NCI-H69 (cell line): Measurements from ENCODE around the gene AP5S1.
"Not testable (repeated sequence)": the region's sequence is repeated elsewhere in the genome, so short reads cannot be mapped to it uniquely, and the experiment has no call there.

ENCODE experiments used
- DNase-seq: peaks from one replicate; lab custom pipeline; 2025; lab: John Stamatoyannopoulos, UW

Gene AP5S1

DNA sequence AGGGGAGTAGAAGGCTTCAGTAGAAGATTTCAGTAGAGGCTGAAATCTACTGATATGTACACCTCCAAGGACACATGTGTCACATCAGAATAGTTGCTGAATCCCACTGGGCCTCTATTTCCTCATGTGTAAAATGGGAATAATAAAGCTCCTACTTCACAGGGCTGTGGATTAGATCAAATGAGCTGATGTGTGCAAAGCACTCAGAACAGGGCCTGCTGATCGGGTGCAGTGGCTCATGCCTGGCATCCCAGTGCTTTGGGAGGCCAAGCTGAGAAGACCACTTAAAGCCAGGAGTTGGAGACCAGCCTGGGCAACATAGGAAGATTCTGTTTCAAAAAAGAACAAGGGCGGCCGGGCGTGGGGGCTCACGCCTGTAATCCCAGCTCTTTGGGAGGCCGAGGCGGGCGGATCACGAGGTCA, 8.1 kb upstream of the AP5S1 start:
- no peak for DNase-seq

DNA sequence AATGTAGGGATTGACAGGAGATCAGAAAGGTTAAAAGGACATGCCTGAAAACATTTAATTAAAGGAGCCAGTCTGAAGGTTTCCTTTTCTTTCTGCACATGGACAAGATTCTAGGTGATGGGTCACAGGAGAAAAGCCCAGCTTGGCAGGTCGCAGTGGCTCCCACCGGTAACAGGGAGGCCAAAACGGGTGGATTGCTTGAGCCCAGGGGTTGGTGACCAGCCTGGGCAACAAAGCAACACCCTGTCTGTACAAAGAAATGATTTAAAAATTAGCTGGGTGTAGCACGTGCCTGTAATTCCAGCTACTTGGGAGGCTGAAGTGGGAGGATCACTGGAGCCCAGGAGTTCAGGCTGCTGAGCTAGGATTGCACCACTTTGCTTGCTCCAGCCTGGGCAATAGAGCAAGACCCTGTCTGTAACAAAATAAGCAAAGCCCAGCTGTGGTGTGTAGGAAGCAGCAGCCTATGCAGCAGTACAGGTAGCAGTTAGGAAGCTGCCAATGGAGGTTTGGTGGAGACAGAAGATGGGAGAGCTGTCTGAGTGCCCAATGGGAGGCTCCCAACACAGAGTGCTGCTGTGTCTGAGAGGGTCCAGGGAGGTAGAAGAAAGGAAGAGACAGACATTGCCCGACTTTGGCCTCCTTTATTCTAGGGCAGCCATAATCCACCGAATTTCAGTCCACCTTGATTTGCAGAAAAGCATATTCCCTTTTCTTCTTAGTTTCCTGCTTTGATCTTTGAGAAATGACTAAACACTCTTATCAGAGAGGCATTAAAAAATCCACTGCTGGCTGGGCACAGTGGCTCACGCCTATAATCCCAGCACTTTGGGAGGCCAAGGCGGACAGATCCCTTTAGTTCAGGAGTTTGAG, 7.1 kb upstream of the AP5S1 start:
- DNase-seq = no peak

DNA sequence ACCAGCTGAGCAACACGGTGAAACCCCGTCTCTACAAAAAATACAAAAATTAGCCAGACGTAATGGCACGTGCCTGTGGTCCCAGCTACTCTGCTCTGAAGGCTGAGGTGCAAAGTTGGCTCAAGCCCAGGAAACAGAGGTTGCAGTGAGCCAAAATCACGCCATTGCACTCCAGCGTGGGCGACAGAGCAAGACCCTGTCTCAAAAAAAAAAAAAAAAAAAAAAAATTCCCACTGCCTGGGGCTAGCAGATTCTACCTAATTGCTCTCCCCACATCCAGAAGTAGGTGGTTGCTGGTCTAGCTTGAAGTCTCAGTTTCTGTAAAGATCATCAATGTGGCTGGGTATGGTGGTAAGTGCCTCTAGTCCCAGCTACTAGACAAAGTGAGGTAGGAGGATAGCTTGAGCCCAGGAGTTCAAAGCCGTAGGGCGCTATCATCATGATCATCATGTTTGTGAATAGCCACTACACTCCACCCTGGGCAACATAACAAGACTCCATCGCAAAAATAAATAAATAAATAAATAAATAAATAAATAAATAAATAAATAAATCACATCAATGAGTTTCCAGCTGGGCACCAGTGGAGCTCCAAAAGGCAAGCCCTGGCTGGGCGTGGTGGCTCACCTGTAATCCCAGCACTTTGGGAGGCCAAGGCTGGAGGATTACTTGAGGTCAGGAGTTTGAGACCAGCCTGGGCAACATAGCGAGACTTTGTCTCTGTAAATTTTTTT, 6.3 kb upstream of the AP5S1 start:
- no peak for DNase-seq

DNA sequence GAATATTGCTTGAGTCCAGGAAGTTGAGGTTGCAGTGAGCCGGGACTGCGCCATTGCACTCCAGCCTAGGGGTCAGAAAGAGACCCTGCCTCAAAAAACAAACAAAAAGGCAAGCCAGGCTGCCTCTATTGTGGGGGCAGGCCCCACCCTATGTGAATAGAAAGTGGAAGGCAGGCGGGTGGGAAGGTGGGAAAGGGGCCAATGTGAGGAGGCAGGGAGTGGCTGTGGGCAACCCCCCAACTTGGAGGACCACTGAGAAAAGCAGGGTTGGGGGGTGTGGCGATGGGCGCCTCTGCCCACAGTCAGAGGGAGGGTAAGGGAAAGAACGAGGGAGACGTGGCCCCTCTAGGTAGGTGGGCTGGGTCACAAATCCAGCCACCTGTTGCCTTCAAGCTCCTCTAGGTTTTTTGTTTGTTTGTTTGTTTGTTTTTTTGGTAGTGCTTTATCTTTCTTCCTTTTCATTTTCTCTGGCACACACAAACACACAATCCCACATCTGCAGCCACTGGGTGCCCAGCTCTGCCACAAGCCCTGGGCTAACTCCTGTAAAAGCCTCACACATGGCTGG, 5.3 kb upstream of the AP5S1 start:
- no peak for DNase-seq

DNA sequence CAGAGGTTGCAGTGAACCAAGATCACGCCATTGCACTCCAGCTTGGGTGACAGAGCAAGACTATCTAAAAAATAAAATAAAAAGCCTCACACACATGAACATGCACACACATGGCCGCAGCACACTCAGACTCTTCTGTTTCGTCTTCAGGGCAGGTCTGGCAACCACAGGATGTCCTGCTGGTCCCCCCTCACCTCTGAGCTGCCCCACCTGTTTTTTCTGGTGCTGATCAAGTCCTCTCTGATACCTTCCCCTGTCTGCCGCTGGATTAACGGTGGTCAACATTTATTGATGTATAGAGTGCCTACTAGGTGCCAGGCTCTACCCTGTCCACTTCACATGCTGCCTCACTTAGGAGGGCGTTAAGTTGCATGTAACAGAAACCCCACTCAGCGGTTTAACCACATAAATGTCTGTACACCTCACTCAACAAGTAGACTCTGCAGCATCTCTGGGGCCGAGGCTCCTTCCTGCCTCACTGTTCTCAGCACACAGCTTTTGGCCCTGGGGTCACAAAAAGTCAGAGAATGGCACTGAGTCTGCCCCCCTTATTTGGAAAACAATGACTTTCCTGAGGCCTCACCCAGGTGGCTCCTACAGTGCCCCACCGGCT, 4.5 kb upstream of the AP5S1 start:
- no peak for DNase-seq

DNA sequence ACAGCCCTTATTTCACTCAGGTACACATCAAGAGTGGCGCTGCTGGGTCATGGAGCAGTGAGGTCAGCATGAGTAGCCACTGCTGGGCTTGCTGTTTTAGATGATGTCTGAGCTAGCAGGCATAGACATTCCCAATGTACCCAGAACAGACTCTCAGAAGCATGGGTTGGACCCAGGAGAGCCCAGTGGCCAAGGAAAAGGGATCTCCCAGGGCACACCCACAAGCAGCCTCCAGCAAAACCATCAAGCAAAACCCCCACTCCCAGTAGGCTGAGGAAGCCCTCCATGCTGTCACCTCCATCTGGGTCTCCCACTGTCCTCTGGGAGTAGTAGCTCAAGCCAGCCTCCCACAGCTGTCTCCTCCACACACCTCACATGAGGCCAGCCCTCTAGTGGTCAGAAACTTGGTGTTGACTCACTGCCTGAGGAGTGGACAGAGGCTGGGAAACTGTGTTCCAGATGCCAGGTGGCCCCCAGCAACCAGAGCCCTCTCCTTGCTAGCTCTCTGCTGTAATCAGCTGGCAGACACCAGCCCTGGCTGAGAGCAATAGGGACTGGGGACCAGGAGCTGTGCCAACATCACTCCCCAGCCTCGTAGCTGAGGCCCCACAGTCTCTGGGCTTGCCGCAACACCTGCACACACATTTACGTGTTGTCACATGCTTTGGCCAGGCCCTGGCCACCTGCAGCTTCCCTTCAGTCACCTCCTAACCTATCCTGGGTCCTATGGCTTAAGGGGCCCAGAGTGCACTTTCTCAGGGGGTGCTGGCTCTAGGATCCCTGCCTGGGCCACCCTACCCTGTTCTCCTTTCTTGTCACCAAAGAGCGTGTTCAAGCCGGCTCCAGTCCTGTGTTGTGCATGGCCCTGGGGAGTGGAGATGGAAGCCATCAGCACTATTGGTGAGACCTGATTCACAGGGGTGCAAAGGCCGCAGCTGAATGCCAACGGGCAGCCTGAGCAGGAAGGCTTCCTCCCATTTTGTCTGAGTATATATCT, 1.9 kb upstream of the AP5S1 start:
- DNase-seq = peak; percentile 94

DNA sequence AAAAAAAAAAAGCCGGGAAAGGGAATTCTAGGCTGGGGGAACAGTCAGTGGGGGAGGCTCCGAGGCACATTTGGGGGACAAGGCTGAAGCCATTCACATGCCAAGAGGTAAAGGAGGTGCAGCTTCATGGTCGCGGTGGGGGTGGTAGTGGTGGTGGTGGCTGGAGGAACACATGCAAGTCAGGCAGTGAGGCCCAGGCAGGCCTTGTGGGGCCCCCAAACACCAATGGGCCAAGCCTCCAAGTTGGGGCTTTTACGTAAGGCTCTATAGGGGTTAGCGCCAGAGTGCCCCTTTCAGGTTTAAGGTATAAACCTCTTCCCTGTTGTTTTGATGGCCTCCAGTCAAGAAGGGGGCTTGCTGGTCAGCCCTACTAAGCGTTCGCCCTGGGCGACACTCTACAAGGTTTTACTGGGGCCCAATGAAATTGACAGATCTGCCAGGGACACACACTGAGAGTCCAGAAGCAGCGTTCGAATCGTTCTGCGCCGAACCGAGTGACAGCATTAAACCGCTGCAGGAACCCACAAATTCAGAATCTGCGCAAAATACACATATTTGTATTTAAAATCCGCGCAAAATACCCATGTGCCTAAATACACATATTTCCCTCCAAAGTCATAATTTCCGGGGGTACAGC, 818 bp upstream of the AP5S1 start:
- DNase-seq = no peak

DNA sequence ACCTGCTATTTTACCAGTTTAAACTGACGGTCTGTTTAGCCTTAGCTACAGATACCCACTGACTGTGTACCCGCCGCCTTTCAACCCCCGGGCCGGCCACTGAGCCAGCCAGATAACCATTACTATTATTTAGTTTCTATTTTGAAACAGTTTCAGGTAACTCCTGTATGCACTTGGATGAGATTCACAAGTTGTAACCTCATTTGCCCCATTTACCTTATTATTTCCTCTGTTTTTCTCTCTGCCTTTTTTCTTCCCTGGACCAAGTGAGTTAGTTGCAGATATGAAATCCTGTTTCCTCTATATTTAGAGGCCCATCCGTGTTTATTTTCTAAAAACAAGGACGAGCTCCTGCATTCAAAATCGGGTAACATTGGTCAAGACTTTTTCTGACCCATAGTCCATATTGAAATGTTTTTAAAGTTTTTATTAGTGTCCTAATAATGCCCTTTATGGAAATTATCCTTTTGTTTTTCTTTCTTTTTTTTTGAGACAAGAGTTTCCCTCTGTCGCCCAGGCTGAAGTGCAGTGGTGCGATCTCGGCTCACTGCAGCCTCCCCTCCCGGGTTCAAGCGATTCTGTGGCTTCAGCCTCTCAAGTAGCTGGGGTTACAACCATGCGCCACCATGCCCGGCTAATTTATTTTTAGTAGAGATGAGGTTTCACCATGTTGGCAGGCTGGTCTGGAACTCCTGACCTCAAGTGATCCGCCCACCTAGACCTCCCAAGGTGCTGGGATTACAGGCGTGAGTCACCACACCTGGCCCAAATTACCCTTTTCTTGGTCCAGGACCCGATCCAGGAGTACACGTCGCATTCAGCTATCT, 767 bp downstream of the AP5S1 start:
- DNase-seq = no peak

DNA sequence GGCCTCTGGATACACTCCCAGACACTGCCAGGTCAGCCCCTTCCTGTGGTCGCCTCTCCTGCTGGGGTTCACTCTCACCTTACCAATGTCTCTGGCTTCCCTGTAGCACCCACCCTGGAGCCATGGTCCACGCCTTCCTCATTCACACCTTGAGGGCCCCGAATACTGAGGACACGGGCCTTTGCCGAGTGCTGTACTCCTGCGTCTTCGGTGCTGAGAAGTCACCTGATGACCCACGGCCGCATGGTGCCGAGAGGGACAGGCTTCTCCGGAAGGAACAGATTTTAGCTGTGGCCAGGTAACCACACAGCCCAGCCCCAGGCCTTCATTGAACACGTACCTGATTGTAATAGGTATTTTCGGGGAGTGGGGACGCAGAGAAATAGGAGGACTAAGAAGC, 1.6 kb downstream of the AP5S1 start:
- no peak for DNase-seq

DNA sequence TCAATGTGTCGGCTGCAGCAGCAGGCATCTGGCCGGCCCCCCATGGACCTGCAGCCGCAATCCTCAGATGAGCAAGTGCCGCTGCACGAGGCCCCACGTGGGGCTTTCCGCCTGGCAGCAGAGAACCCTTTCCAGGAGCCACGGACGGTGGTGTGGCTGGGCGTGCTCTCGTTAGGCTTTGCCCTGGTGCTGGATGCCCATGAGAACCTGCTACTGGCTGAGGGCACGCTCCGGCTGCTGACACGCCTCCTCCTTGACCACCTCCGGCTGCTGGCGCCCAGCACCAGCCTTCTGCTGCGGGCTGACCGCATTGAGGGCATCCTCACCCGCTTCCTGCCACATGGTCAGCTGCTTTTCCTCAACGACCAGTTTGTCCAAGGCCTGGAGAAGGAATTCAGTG, 3.5 kb downstream of the AP5S1 start:
- DNase-seq = no peak

DNA sequence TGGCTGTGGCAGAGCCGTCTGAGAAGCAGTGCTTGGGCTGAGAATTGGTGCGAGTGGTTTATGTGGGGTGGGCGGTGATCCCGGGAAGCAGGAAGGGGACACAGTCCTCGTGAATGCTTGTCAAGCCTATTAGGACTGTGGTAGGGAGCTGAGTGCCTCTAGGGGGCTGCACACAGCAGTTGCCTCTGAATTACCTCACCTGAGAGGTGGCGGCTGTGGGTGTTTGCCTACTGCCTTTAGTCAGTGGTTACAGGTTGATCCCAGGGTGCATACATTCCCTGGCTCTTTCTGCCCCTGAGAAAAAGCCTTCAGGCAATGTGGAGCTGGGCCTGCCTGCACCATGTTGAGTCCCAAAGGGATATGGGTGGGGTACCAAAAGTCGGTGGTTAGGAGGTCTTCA, 5.2 kb downstream of the AP5S1 start:
- DNase-seq = peak; percentile 10

DNA sequence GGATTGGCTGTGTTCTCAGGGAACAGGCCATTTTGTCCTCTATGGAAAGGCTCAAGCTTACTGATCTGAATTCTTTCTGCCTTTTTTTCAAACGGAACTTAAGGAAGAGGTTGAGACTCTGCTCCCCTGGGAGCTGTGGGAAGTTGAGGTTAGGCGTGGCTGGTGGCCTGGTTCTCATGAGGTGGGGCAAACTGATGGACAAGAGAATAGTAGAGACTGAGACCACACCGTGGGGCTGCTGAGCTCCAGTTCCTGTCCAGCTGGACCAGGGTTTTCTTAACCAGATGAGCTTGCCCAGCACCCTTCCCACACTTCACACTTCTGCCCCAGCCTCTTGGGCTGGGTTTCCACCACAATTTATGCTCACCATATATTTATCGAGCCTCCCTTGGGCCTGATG, 6.1 kb downstream of the AP5S1 start:
- no peak for DNase-seq

DNA sequence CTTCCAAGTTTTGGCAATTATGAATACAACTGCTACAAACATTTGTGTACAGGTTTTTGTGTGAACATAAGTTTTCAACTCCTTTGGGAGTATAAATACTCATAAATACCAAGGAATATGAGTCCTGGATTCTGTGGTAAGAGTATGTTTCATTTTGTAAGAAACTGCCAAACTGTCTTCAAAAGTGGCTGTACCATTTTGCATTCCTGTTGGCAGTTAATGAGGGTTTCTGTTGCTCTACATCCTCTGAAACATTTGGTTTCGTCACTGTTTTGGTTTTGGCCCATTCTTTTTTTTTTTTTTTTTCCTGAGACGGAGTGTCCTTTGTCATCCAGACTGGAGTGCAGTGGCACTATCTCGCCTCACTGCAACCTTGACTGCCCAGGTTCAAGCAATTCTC, 8.5 kb downstream of the AP5S1 start:
- no peak for DNase-seq

DNA sequence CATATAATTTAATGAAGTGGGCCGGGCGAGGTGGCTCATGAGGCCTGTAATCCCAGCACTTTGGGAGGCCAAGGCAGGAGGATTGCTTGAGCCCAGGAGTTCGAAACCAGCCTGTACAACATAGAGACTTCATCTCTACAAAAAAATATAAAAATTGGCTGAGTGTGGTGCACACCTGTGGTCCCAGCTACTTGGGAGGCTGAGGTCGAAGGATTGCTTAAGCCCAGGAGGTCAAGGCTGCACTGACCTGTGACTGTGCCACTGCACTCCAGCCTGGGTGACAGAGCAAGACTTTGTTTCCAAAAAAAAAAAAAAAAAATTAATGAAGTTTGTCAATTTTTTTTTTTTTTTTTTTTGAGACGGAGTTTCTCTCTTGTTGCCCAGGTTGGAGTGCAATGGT, 9.5 kb downstream of the AP5S1 start:
- not testable (repeated sequence) for DNase-seq

DNA sequence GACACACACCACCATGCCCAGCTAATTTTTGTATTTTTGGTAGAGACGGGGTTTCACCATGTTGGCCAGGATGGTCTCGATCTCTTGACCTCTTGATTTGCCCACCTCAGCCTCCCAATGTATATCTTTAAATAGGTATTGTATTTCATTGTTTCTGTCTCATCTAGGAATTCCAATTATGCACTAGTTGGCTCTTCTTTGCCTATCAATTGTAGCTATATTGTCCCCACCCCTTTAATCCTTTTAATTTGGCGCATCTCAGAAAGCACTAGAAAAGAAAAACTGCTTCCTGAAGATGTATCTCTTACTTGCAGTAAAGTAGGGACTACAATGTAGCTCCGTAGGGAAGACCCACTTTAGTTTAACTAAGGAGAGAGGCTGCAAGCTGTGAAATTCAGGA, 15.8 kb downstream of the AP5S1 start:
- no peak for DNase-seq

DNA sequence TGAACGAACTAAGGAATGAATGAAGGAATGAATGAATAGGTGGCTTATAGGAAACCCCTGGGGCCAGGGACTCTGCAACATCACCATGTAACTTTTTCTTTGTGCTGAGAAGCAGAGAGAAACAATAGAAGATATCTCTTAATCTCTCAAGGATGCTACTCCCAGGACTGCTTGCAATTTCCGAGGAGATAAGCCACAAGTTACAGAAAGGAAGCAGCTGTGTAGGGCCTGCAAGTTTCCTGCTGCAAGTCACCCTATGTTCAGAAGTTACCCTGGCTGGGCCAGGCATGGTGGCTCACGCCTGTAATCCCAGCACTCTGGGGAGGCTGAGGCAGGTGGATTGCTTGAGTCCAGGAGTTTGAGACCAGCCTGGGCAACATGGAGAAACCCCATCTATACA, 19.0 kb downstream of the AP5S1 start:
- no peak for DNase-seq

DNA sequence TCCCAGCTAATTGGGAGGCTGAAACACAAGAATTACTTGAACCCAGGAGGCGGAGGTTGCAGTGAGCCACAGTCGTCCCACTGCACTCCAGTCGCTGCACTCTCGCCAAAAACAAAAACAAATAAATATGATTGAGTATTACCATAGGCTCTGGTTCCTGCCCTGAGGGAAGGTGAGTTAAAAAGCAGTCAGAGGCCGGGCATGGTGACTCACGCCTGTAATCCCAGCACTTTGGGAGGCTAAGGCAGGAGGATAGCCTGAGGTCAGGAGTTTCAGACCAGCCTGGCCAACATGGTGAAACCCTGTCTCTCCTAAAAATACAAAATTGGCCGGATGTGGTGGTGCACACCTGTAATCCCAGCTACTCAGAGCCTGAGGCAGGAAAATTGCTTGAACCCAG, 19.9 kb downstream of the AP5S1 start:
- DNase-seq = not testable (repeated sequence)

DNA sequence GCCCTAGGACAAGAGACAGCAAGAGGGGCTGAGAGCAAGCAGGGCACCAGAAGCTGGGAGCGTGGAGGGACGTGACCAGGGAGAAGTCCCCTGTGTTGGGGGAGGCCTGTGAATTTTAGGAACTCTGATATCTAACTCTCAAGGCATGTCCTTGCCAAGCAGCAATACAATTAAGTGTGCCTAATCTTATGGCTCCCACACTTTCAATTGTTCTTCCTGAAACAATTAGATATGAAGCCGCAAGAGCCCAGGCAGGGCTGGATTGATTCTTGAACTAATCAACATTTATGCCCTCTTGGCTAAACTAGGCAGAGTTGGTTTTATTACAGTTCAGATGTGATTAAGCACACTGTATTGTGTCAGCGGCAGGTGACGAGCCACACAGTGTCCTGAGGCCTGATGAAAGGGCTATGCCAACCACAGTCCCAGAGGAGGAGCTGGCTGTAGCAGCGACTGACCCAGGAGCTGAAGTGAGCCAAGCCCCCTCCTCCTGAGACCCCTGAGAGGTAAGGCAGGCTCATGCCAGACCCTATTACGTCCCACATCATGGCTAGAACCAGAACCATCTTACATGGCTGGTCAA, 22.1 kb downstream of the AP5S1 start:
- DNase-seq = no peak

DNA sequence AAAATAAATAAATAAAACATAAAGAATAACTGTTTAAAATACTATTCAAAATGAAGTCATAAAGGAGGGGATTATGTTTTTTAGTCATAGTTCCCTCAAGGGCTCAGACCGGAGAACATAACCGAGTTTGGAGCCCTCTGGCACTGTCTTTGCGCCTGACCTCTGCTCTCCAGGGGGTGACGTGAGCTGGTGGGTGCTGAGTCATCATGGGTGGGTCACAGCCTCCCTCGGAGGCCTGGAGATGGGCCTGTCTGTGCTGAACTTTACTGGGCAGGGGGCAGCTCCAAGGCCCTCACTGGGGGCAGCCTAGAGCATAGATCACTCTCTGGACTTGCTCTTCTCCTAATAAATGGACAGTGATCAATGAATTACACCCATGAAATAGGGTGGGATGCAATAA, 23.1 kb downstream of the AP5S1 start:
- DNase-seq = no peak
